HepG2 (cell line): ENCODE data around the gene OLFM4. TPM values are rescaled to one million over a fixed set of nuclear protein-coding genes. Genes with fewer than 3 reads are reported as not detected.

Experiments
- ATAC-seq: fragments of 200-7000 bp; cut with Tn5 transposase; 3 replicates; pipeline ENCODE4 v1.9.1; 2020; ENCODE audit warnings: mild to moderate bottlenecking, moderate library complexity
- BruUV-seq: library from RNA; stranded (reverse); fragments of 400-500 nt; replicated peaks from 2 replicates; lab custom pipeline; 2021; lab: Mats Ljungman, UMichigan
- CTCF ChIA-PET: fragments of 300-600 bp; formaldehyde crosslinking; extraction: SDS; loops from one replicate; lab custom pipeline; 2021; ENCODE audit warnings: low total read pairs, inconsistent platforms, low intra/inter-chr PET ratio; lab: Yijun Ruan, JAX
- POLR2A ChIA-PET: fragments of 350-600 bp; sonication (Branson Sonifier 250); formaldehyde crosslinking; loops from one replicate; lab custom pipeline; 2020; ENCODE audit warnings: antibody characterized with exemption, inconsistent platforms; lab: Yijun Ruan, JAX
- DNase-seq: peaks from one replicate; pipeline ENCODE4 v3.0.0-alpha.2; 2015; ENCODE audit warnings: low spot score
- FAIRE-seq: peaks from 3 replicates; lab custom pipeline; 2011; peaks lifted over from hg19 to GRCh38; lab: Jason Lieb, UNC
- H2AFZ ChIP-seq: one replicate; pipeline ENCODE4 v1.6.1; 2011; ENCODE audit warnings: low read length, inconsistent platforms
- H3K27ac ChIP-seq: fragments of 300-600 bp; 3 replicates; pipeline ENCODE4 v1.8.0; 2011; ENCODE audit warnings: mixed run types, mild to moderate bottlenecking, mixed read lengths, low read length, inconsistent platforms; ENCODE audit not compliant: insufficient read depth; ENCODE audit errors: extremely low read length
- H3K27me3 ChIP-seq, 2 experiments: fragments of 200-600 bp in 1 of 2; 2 replicates in 1 of 2; 3 replicates in 1 of 2; pipeline versions ENCODE4 v1.6.0 to v1.8.0; 2011; ENCODE audit warnings: low read length in 2 of 2, mild to moderate bottlenecking in 2 of 2, moderate library complexity in 2 of 2, inconsistent platforms in 1 of 2; ENCODE audit not compliant: insufficient read depth in 2 of 2, control insufficient read depth in 1 of 2
- H3K36me3 ChIP-seq, 2 experiments: fragments of 200-600 bp in 1 of 2; replicated peaks in 1 of 2; 2 replicates in 1 of 2; 3 replicates in 1 of 2; pipeline versions ENCODE4 v1.5.1 to v1.8.0; 2011; ENCODE audit warnings: low read length in 2 of 2, inconsistent platforms in 1 of 2; ENCODE audit not compliant: insufficient read depth in 2 of 2, control insufficient read depth in 1 of 2
- H3K4me1 ChIP-seq: 2 replicates; pipeline ENCODE4 v1.5.1; 2012; ENCODE audit warnings: low read length, inconsistent platforms; ENCODE audit not compliant: insufficient read depth
- H3K4me2 ChIP-seq: 2 replicates; pipeline ENCODE4 v1.6.0; 2011; ENCODE audit warnings: low read depth, low read length, inconsistent platforms
- H3K4me3 ChIP-seq, 3 experiments: fragments of 200-600 bp in 1 of 3; sonication (generic), shearing (Covaris generic) in 1 of 3; replicated peaks in 1 of 3; 2 replicates each; pipeline ENCODE4 v1.5.1; 2011 to 2016; ENCODE audit warnings: low read length in 3 of 3, inconsistent platforms in 2 of 3, low read depth in 2 of 3, mild to moderate bottlenecking in 2 of 3, control low read depth in 1 of 3, mixed read lengths in 1 of 3; ENCODE audit not compliant: insufficient read depth in 1 of 3
- H3K79me2 ChIP-seq: one replicate; pipeline ENCODE4 v1.6.1; 2011; ENCODE audit warnings: low read length, inconsistent platforms; ENCODE audit not compliant: insufficient read depth
- H3K9ac ChIP-seq: 2 replicates; pipeline ENCODE4 v1.6.0; 2011; ENCODE audit warnings: mild to moderate bottlenecking, low read depth, low read length, inconsistent platforms; ENCODE audit not compliant: insufficient read depth
- H3K9me3 ChIP-seq: 2 replicates; pipeline ENCODE4 v1.5.1; 2012; ENCODE audit warnings: mild to moderate bottlenecking, low read length
- H4K20me1 ChIP-seq: 2 replicates; pipeline ENCODE4 v1.6.0; 2011; ENCODE audit warnings: inconsistent platforms, mild to moderate bottlenecking, low read length, moderate library complexity; ENCODE audit not compliant: insufficient read depth
- CEBPB ChIP-seq: IDR thresholded peaks from 2 replicates; pipeline ENCODE4 v1.6.1; 2011; ENCODE audit warnings: low read depth, low read length, improper control_type of control experiment, borderline replicate concordance
- MED13 ChIP-seq: sonication (generic); formaldehyde crosslinking; IDR thresholded peaks from 2 replicates; pipeline ENCODE4 v1.5.0; 2020; ENCODE audit warnings: missing genetic modification reagents
- PRPF4 ChIP-seq: fragments of 200-400 bp; formaldehyde crosslinking; IDR thresholded peaks from 2 replicates; pipeline ENCODE4 v1.6.1; 2016; ENCODE audit warnings: low read length, low read depth; ENCODE audit not compliant: poor library complexity, severe bottlenecking
- THAP11 ChIP-seq: IDR thresholded peaks from 2 replicates; pipeline ENCODE4 v1.6.1; 2016; ENCODE audit warnings: missing biosample characterization, missing genetic modification reagents
- ZNF781 ChIP-seq: sonication (generic); formaldehyde crosslinking; IDR thresholded peaks from 2 replicates; pipeline ENCODE4 v1.5.1; 2020; ENCODE audit warnings: borderline replicate concordance, mild to moderate bottlenecking, missing genetic modification reagents; ENCODE audit errors: not compliant biosample characterization
- ZSCAN12 ChIP-seq: sonication (generic); formaldehyde crosslinking; IDR thresholded peaks from 2 replicates; pipeline ENCODE4 v1.9.0; 2021; ENCODE audit warnings: mild to moderate bottlenecking, missing genetic modification reagents
- WGBS: methylation state at CpG from one replicate; pipeline ENCODE4 v1.1.6; 2017; ENCODE audit warnings: low lambda C conversion rate; 5-methylcytosine and 5-hydroxymethylcytosine counted together
- in situ Hi-C: cut with HindIII; loops from 2 replicates; pipeline ENCODE4 v1.10.0; 2017; ENCODE audit warnings: low pct_unique_long_range_greater_than_20kb; ENCODE audit not compliant: extremely low pct_ligation_motif_present
- intact Hi-C: fragments of 100-400 bp; cut with micrococcal nuclease; formaldehyde crosslinking; loops from one replicate; pipeline ENCODE4 v1.10.0; 2022; ENCODE audit not compliant: unreplicated experiment
- polyA plus RNA-seq, 8 experiments: library from polyadenylated mRNA; depleted of rRNA in 3 of 8; stranded (reverse) in 7 of 8; unstranded in 1 of 8; fragments of >200 nt; fragmentation: Illumina TruSeq in 4 of 8; extraction: Trizol in 4 of 8; gene quantifications; 2 replicates each; pipeline versions ENCODE4 v1.2.1 to v1.2.3, GENCODE V29; 2011 to 2016; ENCODE audit warnings: low read depth in 4 of 8, missing spikeins in 1 of 8, mixed read lengths in 1 of 8; ENCODE audit not compliant: insufficient read depth in 1 of 8
- total RNA-seq, 5 experiments: library from RNA; depleted of rRNA; stranded (reverse); fragments of >200 nt; fragmentation: Illumina TruSeq; extraction: Trizol; gene quantifications; 2 replicates each; pipeline ENCODE4 v1.2.3, GENCODE V29; 2016; ENCODE audit warnings: low read depth in 1 of 5

OLFM4 gene
- total and polyA plus RNA-seq, 2 of the 13 experiments (the other 11 are each of a cell fraction or from before 2014, with no cell fraction given): not detected

DNA sequence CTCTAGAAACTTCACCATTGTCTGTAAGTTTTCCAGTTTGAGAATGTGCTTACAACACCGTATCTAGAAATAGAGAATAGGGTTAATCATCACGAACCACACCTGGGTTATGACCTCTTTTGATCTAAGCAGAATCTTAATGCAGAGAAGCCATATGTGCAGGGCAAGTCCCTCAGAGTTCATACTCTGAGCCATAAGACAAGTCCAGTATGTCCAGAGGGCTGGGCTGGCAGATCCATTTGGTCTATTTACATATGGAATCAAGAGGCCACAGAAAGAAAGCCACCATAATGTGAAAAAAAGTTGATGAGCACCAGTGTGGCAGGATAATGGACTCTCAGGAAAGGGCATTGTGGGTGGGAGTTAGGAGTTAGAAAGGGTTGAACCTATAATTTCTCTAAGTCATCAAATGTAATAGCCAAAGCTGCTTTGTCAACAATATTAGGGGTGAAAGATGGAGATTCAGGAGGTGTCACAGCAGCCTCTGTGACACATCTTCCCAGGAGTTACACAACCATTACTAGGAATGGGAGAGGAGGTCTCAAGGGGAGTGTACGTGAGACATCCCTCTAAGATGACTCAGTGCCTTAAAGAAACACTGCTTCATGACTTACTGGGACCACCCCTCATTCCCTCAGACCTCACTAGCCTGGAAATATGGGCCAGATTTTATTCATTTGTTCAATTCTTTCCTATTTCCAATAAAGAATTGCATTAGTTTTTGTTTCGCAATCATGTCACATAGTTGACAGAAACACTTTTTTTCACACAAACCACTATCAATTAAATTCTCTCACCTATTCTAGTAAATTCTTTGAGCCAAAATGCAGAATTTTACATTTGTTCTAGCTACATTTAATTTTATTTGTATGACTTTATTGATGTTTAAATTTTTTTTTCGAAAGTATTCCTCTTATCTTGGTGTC, 30.4 kb upstream of the OLFM4 start:
- in situ Hi-C loops: no loop called here

DNA sequence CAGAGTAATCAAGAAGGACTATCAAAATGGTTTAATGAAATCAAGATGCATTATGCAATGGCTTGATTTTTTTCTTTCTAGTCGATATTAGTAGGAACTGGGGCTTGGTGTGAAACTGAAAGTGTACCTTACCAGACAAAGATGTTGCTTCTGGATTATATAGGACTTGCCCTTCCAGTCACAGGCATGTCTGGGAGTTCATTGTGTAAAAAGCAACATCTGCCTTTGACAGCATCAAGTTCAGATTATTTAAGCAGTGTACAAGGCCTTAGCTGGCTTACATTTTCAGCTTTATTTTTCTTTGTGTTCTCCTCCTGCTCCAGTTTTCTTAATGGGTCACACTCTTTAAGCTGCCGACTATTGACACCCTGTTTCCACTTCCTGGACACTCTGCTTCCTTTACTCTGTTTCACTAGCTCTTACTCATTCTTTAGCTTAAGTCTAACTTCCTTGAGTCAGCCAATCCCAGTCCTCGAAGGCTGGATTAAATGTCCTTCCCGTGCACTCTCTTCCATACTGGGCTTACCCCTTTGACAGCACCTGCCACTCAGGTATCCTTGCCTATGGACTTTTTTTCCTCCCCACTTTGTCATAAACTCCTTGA, 29.4 kb upstream of the OLFM4 start:
- no peak for DNase-seq
- Histone ChIP-seq H3K79me2 (no peaks in the 10 kb centered on the region), H3K4me3 (no peak overlapping the region), H3K4me1 (no peaks in the 10 kb centered on the region), H3K27me3 (no peaks in the 10 kb centered on the region; a peak in 1 of 5 replicates), H4K20me1 (no peaks in the 10 kb centered on the region), H2AFZ (no peak overlapping the region), H3K9ac (no peak overlapping the region), H3K4me2 (no peak overlapping the region)
- CTCF ChIA-PET: no interaction called here
- TF ChIP-seq ZSCAN12 (CRISPR knock-in tag) (no peak), MED13 (no peak), PRPF4 (no peak)
- TF ChIP-seq, all 625 proteins: peak for 0
- BruUV-seq: no TSS peak
- ATAC-seq (no peak), FAIRE-seq (no peak)
- intact Hi-C loops: no loop called here
- Histone ChIP-seq H3K36me3 (no peaks in the 10 kb centered on the region), H3K27ac (no peak overlapping the region), H3K9me3 (no peaks in the 10 kb centered on the region)
- in situ Hi-C loops: no loop called here
- WGBS: under 1% methylated on average over 4 of the region's 4 CpGs
- POLR2A ChIA-PET: no interaction called here

More for the DNA sequence above, 30.4 kb upstream of the OLFM4 start:
- ATAC-seq (no peak), FAIRE-seq (no peak), DNase-seq (no peak)
- TF ChIP-seq ZNF781 (CRISPR knock-in tag) (no peak), THAP11 (CRISPR knock-in tag) (no peak), CEBPB (peak; percentile 55)
- no peak overlapping the region for H3K27ac ChIP-seq
- CTCF ChIA-PET: no interaction called here
- H3K79me2 ChIP-seq: no peaks in the 10 kb centered on the region
- H4K20me1 ChIP-seq: no peaks in the 10 kb centered on the region
- no peaks in the 10 kb centered on the region for H3K4me1 ChIP-seq
- no TSS peak for BruUV-seq
- H3K9ac ChIP-seq: no peak overlapping the region
- intact Hi-C loops: no loop called here
- H2AFZ ChIP-seq: no peak overlapping the region
- H3K9me3 ChIP-seq: no peaks in the 10 kb centered on the region
- H3K4me3 ChIP-seq: no peak overlapping the region
- POLR2A ChIA-PET: no interaction called here
- 8% methylated on average over 5 of the region's 5 CpGs for WGBS
- H3K36me3 ChIP-seq: no peaks in the 10 kb centered on the region
- H3K27me3 ChIP-seq: no peaks in the 10 kb centered on the region; a peak in 1 of 5 replicates
- no peak overlapping the region for H3K4me2 ChIP-seq
